ENCODE measurements around the gene ZFP91. TPM values are rescaled to one million over a fixed set of nuclear protein-coding genes. Genes with fewer than 3 reads are reported as not detected.

Gene ZFP91
- total RNA-seq, 2 experiments from 2014 or later: 34.9 to 36.1 TPM

DNA sequence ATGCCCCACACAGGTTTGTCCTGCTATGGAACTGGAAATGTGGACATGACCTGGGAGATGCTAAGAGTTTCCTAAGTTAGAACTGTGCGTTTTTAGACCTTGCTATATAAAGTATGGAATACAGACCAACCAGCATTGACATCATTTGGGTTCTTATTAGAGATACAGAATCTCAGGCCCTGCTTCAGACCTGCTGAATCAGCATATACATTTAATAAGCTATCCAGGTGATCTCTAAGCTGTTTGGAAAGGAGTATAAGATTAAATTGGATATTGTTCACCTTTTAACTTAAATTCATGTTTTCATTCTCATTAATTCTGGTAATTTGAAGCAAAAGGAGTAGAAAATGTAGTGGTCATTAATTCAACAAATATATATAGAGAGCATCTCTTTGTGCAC, 36.7 kb downstream of the ZFP91 start:
- no peak overlapping the region for H3K4me3 Mint-ChIP-seq
- H3K27ac Mint-ChIP-seq: no peak overlapping the region
- DNase-seq: no peak
- intact Hi-C loops (cut with micrococcal nuclease): no loop called here
- no peaks in the 10 kb centered on the region for H3K27me3 Mint-ChIP-seq
- peaks cover 80% of the 10 kb centered on the region for H3K36me3 Mint-ChIP-seq
- H3K9me3 Mint-ChIP-seq: no peaks in the 10 kb centered on the region
- ChIA-PET POLR2A (no interaction called here), CTCF (no interaction called here)
- peaks cover 31% of the 10 kb centered on the region for H3K4me1 Mint-ChIP-seq (ENCODE audit: low read depth)

DNA sequence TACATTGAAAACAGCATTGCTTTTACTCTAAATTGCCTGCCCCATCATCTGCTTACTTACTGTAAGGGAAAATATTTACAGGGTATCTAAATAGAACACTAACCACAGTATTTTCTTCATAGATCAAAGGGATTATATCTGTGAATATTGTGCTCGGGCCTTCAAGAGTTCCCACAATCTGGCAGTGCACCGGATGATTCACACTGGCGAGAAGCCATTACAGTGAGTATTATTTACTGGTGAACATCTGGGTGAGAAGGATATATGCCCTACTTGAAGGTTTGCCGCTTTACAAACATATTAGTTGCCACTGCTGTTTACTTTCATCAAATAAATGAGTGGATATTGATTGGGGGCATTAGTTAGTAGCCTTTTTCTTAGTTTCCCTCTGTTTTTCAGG, 37.7 kb downstream of the ZFP91 start:
- peaks cover 72% of the 10 kb centered on the region for H3K36me3 Mint-ChIP-seq
- no peak overlapping the region for H3K4me3 Mint-ChIP-seq

DNA sequence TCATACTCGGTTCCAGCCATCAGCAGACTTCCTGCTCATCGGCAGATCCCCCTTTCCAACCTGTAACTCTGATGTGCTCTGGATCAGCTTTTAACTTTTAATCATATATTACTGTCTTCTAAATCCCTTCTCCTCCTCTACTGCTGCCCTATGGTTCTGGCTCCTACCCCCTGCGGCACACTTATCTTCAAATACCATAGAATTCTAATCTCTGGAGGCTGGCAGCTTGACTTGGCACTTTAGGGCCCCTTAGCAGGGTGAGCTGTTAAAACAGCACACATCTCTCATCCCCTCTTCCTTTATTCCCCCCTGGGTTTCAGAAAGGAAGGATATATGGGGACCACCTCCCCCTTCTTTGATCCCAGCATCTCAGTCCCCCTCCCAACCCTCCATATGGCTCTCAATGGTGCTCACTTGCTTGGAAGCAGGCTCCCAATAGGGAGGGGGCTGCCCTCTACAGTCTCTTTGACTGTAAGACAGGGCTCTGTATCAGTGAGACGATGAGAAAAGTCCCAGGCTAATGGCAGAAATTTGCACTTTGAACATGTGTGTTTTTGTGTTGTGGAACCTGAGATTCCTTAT, 39.2 kb downstream of the ZFP91 start:
- Mint-ChIP-seq H3K27ac (peak overlapping the region; percentile 21), H3K4me1 (ENCODE audit: low read depth) (peaks cover 26% of the 10 kb centered on the region), H3K4me3 (no peak overlapping the region), H3K36me3 (peaks cover 70% of the 10 kb centered on the region), H3K27me3 (no peaks in the 10 kb centered on the region), H3K9me3 (no peaks in the 10 kb centered on the region)
- ChIA-PET POLR2A (no interaction called here), CTCF (interaction anchor here (0.7 to 2.4 kb wide), 5 partner anchors 10 to 94 kb away, joined by 3 to 9 read pairs (median 6); partner anchors contain the start of gene LPXN)
- intact Hi-C loops (cut with micrococcal nuclease): no loop called here
- no peak for DNase-seq

More for the DNA sequence above, 37.7 kb downstream of the ZFP91 start:
- H3K27me3 Mint-ChIP-seq: no peaks in the 10 kb centered on the region
- CTCF ChIA-PET: no interaction called here
- DNase-seq: no peak
- intact Hi-C loops (cut with micrococcal nuclease): no loop called here
- POLR2A ChIA-PET: no interaction called here
- H3K9me3 Mint-ChIP-seq: no peaks in the 10 kb centered on the region
- H3K27ac Mint-ChIP-seq: no peak overlapping the region
- peaks cover 28% of the 10 kb centered on the region for H3K4me1 Mint-ChIP-seq (ENCODE audit: low read depth)

DNA sequence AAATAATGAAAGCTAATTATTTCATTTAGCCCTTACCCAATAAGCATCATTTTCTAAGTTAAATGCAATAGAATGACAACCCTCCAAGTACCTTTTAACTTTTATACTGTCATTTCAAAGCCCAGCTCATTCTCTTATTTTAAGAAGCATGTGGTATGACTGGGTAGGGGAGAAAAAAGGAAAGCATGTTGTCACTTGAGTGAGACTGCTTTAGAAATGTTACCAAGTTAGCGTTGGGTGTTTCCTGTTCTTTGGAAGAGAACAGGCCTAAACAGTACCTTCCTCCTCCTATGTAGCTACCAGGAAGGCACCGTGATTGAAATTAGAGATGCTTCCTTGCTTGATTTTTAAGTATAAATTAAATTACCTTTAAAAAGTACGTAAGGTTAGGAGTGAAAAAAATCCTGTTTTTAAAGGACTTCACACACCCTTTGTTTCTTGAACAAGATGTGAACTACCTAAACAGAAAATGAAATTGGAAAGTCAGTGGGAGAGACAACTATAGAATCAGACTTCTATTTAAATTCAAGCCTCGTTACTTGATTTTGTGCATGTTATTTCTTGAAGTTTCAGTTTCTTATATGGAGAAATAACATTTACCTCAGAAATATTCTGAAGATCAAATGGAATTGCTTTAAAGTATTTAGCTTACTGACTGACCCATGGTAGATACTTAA, 42.9 kb downstream of the ZFP91 start:
- Mint-ChIP-seq H3K27ac (no peak overlapping the region), H3K4me1 (ENCODE audit: low read depth) (peaks cover 16% of the 10 kb centered on the region), H3K9me3 (no peaks in the 10 kb centered on the region), H3K4me3 (no peak overlapping the region), H3K27me3 (no peaks in the 10 kb centered on the region), H3K36me3 (peaks cover 62% of the 10 kb centered on the region)
- ChIA-PET POLR2A (no interaction called here), CTCF (interaction anchor here (0.6 to 1.1 kb wide), 3 partner anchors 8 to 54 kb away, joined by 3 read pairs; no protein-coding TSS in a partner anchor)
- DNase-seq: no peak
- intact Hi-C loops (cut with micrococcal nuclease): loop anchor here (1.0 to 2.0 kb wide), 2 partner anchors 43 to 96 kb away; partner anchors contain the start of gene ZFP91

DNA sequence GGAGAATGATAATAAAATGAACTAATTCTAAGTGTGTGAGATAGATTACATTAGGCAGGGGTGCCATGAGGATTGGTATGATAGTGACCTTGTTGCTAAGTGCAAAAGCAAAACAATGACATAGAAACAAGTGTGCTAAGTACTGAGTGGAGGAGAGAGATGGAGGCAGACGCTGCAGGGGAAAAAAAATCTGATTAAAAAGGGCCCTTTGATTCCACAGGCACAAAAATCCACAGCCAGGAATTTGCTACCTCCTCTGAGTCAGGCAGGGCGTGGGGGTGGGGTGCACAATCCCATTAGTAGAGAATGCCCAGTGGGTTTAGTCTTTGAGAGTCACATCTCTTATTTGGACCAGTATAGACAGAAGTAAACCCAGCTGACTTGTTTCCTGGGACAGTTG, 43.5 kb downstream of the ZFP91 start, which contains the start of gene CNTF:
Gene CNTF (plus strand): TSS at position 322 of the 400 bp plus-strand sequence. CDS start 88 bp downstream, outside the sequence.
- Mint-ChIP-seq H3K9me3 (no peaks in the 10 kb centered on the region), H3K4me3 (no peak within 1 kb of the TSS), H3K27ac (peak within 1 kb of the TSS; percentile 8), H3K27me3 (no peaks in the 10 kb centered on the region), H3K4me1 (ENCODE audit: low read depth) (peaks cover 16% of the 10 kb centered on the region), H3K36me3 (peaks cover 59% of the 10 kb centered on the region)
- no peak for DNase-seq
- intact Hi-C loops (cut with micrococcal nuclease): no loop called here
- CTCF ChIA-PET: no interaction called here
- POLR2A ChIA-PET: no interaction called here

DNA sequence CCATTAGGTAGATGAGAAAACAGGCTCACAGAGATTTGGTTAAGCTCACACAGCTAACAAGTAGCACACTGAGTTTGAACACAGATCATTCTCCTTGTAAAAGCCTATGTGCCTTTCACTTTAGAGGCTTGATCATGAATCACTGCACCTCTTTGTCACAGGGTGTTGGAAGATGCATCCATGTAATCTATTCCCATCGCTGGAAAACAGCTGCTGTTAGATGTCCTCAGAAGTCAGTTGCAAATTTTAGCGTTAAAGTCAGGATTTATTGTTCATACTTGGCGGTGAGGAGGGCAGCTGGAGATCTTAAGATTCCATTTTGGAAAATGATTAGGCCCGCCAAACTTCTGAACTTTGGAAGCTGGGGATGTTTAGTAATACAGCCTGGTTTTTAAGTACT, 46.2 kb downstream of the ZFP91 start:
- no peaks in the 10 kb centered on the region for H3K27me3 Mint-ChIP-seq
- no peak overlapping the region for H3K27ac Mint-ChIP-seq
- H3K4me1 Mint-ChIP-seq (ENCODE audit: low read depth): peaks cover 20% of the 10 kb centered on the region
- H3K36me3 Mint-ChIP-seq: peaks cover 34% of the 10 kb centered on the region
- H3K4me3 Mint-ChIP-seq: no peak overlapping the region
- intact Hi-C loops (cut with micrococcal nuclease): no loop called here
- POLR2A ChIA-PET: no interaction called here
- H3K9me3 Mint-ChIP-seq: no peaks in the 10 kb centered on the region
- CTCF ChIA-PET: no interaction called here
- no peak for DNase-seq

DNA sequence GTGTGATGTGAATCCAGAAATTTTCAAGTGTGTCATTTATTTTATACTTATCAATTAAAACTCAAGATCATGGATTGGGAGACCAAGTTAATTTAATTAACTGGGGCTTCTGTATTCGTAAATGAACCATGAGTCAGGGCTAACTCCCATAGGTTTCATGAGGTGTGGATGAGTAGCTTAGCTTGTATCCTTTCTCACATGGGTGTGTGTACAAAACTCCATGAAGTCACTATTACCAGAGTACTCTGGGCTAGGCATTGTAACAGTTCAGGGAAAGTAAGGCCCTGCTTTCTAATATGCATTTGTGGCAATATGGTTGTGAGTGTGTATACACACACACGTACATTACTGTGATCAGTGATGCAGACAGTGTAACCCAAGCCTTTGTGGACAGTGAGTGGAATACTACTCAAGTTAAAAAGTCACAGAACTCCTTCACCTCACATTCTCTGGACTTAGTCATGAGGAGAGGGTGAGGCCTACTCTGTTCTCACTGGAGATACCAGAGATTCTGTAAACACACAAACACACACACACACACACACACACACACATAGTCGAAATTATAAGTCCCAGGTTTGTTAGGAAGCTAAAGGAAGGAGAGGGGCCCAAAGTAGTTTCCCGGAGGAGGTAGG, 47.1 kb downstream of the ZFP91 start:
- Mint-ChIP-seq H3K36me3 (peaks cover 30% of the 10 kb centered on the region), H3K27me3 (no peaks in the 10 kb centered on the region), H3K4me1 (ENCODE audit: low read depth) (peaks cover 19% of the 10 kb centered on the region), H3K9me3 (no peaks in the 10 kb centered on the region), H3K4me3 (no peak overlapping the region), H3K27ac (no peak overlapping the region)
- POLR2A ChIA-PET: no interaction called here
- intact Hi-C loops (cut with micrococcal nuclease): no loop called here
- no peak for DNase-seq
- CTCF ChIA-PET: interaction anchor here (6.0 kb wide), 1 partner anchor 58 kb away, joined by 81 read pairs; no protein-coding TSS in a partner anchor

DNA sequence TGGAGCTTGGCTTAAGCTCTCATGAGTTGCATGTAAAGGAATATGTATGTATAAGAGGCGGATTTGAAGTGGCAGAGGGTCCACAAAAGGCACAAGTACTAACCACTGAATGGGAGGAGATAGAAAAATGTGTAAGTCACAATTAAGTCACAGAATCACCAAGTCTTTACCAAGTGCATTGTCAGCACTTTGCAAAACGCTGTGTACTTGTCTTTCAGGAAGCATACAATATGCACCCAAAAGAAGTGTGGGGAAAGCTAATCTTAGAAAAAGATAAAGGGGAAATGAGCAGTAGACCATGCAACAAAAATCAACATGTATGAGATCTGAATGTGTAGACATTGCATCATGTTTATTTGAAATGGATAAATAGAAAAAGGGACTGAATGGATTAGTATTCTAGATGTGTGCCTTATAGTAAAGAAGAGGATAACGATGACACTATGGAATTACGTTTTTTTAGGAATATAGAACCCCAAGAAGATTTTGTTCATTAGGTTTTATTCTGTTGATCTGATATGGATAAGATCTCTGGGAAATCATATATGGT, 48.1 kb downstream of the ZFP91 start:
- peaks cover 30% of the 10 kb centered on the region for H3K36me3 Mint-ChIP-seq
- H3K27me3 Mint-ChIP-seq: no peaks in the 10 kb centered on the region
- POLR2A ChIA-PET: no interaction called here
- no peaks in the 10 kb centered on the region for H3K9me3 Mint-ChIP-seq
- DNase-seq: no peak
- no peak overlapping the region for H3K27ac Mint-ChIP-seq
- peaks cover 11% of the 10 kb centered on the region for H3K4me1 Mint-ChIP-seq (ENCODE audit: low read depth)
- CTCF ChIA-PET: interaction anchor here (0.7 to 6.0 kb wide), 2 partner anchors 10 to 59 kb away, joined by 3 to 81 read pairs; no protein-coding TSS in a partner anchor
- no peak overlapping the region for H3K4me3 Mint-ChIP-seq
- intact Hi-C loops (cut with micrococcal nuclease): no loop called here

DNA sequence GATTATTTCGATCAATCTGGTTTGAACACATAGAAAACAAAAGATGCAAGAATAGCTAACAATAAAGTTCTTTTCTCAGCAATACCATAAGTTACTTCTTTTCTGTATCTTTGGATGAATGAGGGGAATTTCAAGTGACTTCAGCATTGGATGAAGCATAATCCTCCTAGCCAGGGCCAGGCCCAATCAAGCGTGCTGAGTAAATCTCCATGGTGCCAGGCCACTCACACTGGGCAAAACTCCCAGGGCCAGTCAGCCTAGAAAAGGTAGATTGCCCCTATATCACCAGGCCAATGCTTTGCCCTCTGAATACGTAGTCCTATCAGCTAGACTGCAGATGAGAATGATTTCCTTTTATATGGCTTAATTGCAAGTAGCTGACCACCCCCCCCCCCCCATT, 49.6 kb downstream of the ZFP91 start:
- H3K4me1 Mint-ChIP-seq (ENCODE audit: low read depth): peaks cover 7% of the 10 kb centered on the region
- no peaks in the 10 kb centered on the region for H3K27me3 Mint-ChIP-seq
- no peak overlapping the region for H3K4me3 Mint-ChIP-seq
- peaks cover 16% of the 10 kb centered on the region for H3K36me3 Mint-ChIP-seq
- no peak overlapping the region for H3K27ac Mint-ChIP-seq
- DNase-seq: no peak
- CTCF ChIA-PET: interaction anchor here (0.8 to 6.0 kb wide), 15 partner anchors 9 to 161 kb away, joined by 3 to 81 read pairs (median 6); partner anchors contain the start of gene LPXN
- POLR2A ChIA-PET: no interaction called here
- H3K9me3 Mint-ChIP-seq: no peaks in the 10 kb centered on the region
- intact Hi-C loops (cut with micrococcal nuclease): no loop called here

DNA sequence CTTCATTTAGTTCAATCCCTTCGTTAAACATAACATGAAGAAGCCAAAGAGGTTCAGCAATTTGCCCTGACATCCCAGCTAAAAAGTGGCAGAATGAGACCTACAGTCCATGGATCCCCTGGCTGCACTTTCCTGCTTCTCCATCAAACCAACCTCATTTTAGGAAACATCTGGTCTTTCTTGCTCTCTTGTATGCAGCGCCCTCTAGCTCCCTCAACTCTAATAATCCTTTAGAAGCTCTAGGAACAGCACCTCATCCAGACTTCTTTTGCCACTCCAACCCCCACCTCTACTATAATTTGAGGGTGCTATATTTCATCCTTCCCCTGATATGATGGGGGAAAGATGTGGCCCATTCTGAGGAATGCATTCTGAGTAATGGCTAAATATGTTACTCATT, 51.0 kb downstream of the ZFP91 start:
- H3K27ac Mint-ChIP-seq: no peak overlapping the region
- peaks cover 6% of the 10 kb centered on the region for H3K36me3 Mint-ChIP-seq
- H3K4me3 Mint-ChIP-seq: no peak overlapping the region
- ChIA-PET CTCF (interaction anchor here (0.6 to 6.0 kb wide), 26 partner anchors 8 to 529 kb away, joined by 3 to 81 read pairs (median 4); partner anchors contain the start of gene LPXN), POLR2A (interaction anchor here (1.6 kb wide), 1 partner anchor 52 kb away, joined by 4 read pairs; no protein-coding TSS in a partner anchor)
- intact Hi-C loops (cut with micrococcal nuclease): loop anchor here (1.0 kb wide), 1 partner anchor 53 kb away; no protein-coding TSS in a partner anchor
- H3K9me3 Mint-ChIP-seq: no peaks in the 10 kb centered on the region
- H3K27me3 Mint-ChIP-seq: no peaks in the 10 kb centered on the region
- peaks cover 7% of the 10 kb centered on the region for H3K4me1 Mint-ChIP-seq (ENCODE audit: low read depth)
- DNase-seq: peak; percentile 24

DNA sequence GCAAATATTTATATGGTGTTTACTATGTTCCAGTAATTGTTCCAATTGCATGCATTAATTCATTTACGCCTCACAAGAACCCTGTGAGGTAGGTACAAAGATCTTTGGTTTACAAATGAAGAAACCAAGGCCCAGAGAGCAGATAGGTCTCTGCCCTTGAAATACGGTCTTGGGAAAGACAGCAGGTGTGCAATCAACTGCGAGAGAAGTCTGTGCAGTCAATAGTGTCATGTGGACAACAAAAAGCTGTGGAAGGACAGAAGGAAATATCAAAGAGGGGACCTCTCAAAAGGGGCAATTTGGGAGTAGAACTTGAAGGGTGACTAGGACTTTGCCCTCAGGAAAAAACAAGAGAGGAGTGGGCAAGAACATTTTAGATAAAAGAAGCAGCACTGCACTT, 52.5 kb downstream of the ZFP91 start:
- ChIA-PET POLR2A (no interaction called here), CTCF (interaction anchor here (6.0 kb wide), 1 partner anchor 64 kb away, joined by 81 read pairs; no protein-coding TSS in a partner anchor)
- Mint-ChIP-seq H3K36me3 (peaks cover 3% of the 10 kb centered on the region), H3K4me3 (no peak overlapping the region), H3K4me1 (ENCODE audit: low read depth) (peaks cover 7% of the 10 kb centered on the region), H3K27ac (no peak overlapping the region), H3K27me3 (no peaks in the 10 kb centered on the region), H3K9me3 (no peaks in the 10 kb centered on the region)
- intact Hi-C loops (cut with micrococcal nuclease): no loop called here
- no peak for DNase-seq

DNA sequence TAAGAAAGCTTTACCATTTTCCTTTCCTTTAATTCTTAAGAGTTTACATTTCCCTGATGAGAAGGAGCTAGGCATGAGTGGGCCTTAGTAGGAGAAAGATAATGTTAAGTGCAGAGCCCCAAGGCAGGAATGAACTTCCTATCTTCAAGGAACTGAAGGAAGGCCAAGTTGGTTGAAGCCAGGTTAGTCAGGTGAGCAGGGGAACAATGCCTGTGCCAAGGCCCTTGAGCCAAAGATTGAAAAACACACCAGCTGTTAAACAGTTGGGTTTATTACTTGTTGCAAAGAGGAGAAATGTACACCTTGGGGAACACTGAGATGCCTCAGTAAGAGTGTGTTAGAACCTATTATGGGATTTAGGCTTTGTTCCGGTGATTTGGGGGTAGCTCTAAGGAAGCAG, 53.6 kb downstream of the ZFP91 start:
- intact Hi-C loops (cut with micrococcal nuclease): no loop called here
- Mint-ChIP-seq H3K4me3 (no peak overlapping the region), H3K9me3 (no peaks in the 10 kb centered on the region), H3K27ac (no peak overlapping the region), H3K36me3 (no peaks in the 10 kb centered on the region), H3K27me3 (no peaks in the 10 kb centered on the region), H3K4me1 (ENCODE audit: low read depth) (peaks cover 5% of the 10 kb centered on the region)
- ChIA-PET POLR2A (no interaction called here), CTCF (interaction anchor here (1.1 to 1.3 kb wide), 2 partner anchors 14 to 65 kb away, joined by 3 to 6 read pairs; no protein-coding TSS in a partner anchor)
- DNase-seq: no peak
